H9 (cell line): ENCODE data around the gene RASGRP3. TPM values are rescaled to one million over a fixed set of nuclear protein-coding genes. Genes with fewer than 3 reads are reported as not detected.

Source experiments
- DNase-seq: peaks from one replicate; pipeline ENCODE4 v3.0.0-alpha.2; 2017
- H2AFZ ChIP-seq: one replicate; pipeline ENCODE4 v1.6.1; 2013; ENCODE audit warnings: mild to moderate bottlenecking, low read length, control low read depth, moderate library complexity
- H2AK5ac ChIP-seq: 2 replicates; pipeline ENCODE4 v1.6.1; 2013; ENCODE audit warnings: low read length, control low read depth, mixed read lengths; ENCODE audit not compliant: insufficient read length
- H2BK120ac ChIP-seq: one replicate; pipeline ENCODE4 v1.6.1; 2013; ENCODE audit warnings: low read depth, mild to moderate bottlenecking, low read length, control low read depth, inconsistent platforms; ENCODE audit not compliant: poor library complexity, severe bottlenecking
- H2BK12ac ChIP-seq: 2 replicates; pipeline ENCODE4 v1.6.1; 2013; ENCODE audit warnings: low read length, control low read depth, mixed read lengths, low read depth; ENCODE audit not compliant: insufficient read length
- H2BK15ac ChIP-seq: 2 replicates; pipeline ENCODE4 v1.6.1; 2013; ENCODE audit warnings: low read depth, low read length, control low read depth
- H2BK20ac ChIP-seq: one replicate; pipeline ENCODE4 v1.6.1; 2013; ENCODE audit warnings: low read depth, mild to moderate bottlenecking, low read length, control low read depth, inconsistent platforms; ENCODE audit not compliant: poor library complexity, severe bottlenecking
- H2BK5ac ChIP-seq: 2 replicates; pipeline ENCODE4 v1.6.1; 2013; ENCODE audit warnings: low read length, control low read depth, mixed read lengths; ENCODE audit not compliant: insufficient read length
- H3K14ac ChIP-seq: 2 replicates; pipeline ENCODE4 v1.6.1; 2013; ENCODE audit warnings: low read length, control low read depth; ENCODE audit not compliant: insufficient read depth
- H3K18ac ChIP-seq: 2 replicates; pipeline ENCODE4 v1.6.1; 2013; ENCODE audit warnings: low read depth, mild to moderate bottlenecking, mixed read lengths, low read length, control low read depth; ENCODE audit not compliant: insufficient read length
- H3K23ac ChIP-seq: 2 replicates; pipeline ENCODE4 v1.6.1; 2013; ENCODE audit warnings: low read length, control low read depth, mixed read lengths, low read depth; ENCODE audit not compliant: insufficient read length
- H3K23me2 ChIP-seq: 2 replicates; pipeline ENCODE4 v1.6.1; 2013; ENCODE audit warnings: low read depth, mild to moderate bottlenecking, mixed read lengths, low read length, control low read depth; ENCODE audit not compliant: insufficient read length, poor library complexity, severe bottlenecking
- H3K27ac ChIP-seq: 2 replicates; pipeline ENCODE4 v1.5.1; 2013; ENCODE audit warnings: low read length, control low read depth, mixed read lengths, low read depth; ENCODE audit not compliant: insufficient read length
- H3K27me3 ChIP-seq: 2 replicates; pipeline ENCODE4 v1.6.1; 2013; ENCODE audit warnings: low read length, control low read depth, inconsistent platforms; ENCODE audit not compliant: insufficient read depth
- H3K4ac ChIP-seq: 2 replicates; pipeline ENCODE4 v1.6.1; 2013; ENCODE audit warnings: low read depth, mild to moderate bottlenecking, control low read depth, inconsistent platforms, low read length, moderate library complexity
- H3K4me1 ChIP-seq: 2 replicates; pipeline ENCODE4 v1.6.1; 2013; ENCODE audit warnings: low read length, control low read depth, inconsistent platforms; ENCODE audit not compliant: insufficient read depth
- H3K4me2 ChIP-seq: 2 replicates; pipeline ENCODE4 v1.6.1; 2013; ENCODE audit warnings: low read length, control low read depth, mixed read lengths; ENCODE audit not compliant: insufficient read length, insufficient read depth
- H3K56ac ChIP-seq: 2 replicates; pipeline ENCODE4 v1.6.1; 2013; ENCODE audit warnings: low read depth, mild to moderate bottlenecking, mixed read lengths, low read length, control low read depth; ENCODE audit not compliant: insufficient read length
- H3K79me1 ChIP-seq: 2 replicates; pipeline ENCODE4 v1.6.1; 2013; ENCODE audit warnings: low read depth, mild to moderate bottlenecking, moderate library complexity, low read length, control low read depth, inconsistent platforms; ENCODE audit not compliant: insufficient read depth, poor library complexity, severe bottlenecking
- H3K79me2 ChIP-seq: 2 replicates; pipeline ENCODE4 v1.6.1; 2013; ENCODE audit warnings: low read length, control low read depth, inconsistent platforms; ENCODE audit not compliant: insufficient read depth
- H3K9ac ChIP-seq: 2 replicates; pipeline ENCODE4 v1.6.1; 2013; ENCODE audit warnings: low read length, control low read depth, mixed read lengths; ENCODE audit not compliant: insufficient read length; ENCODE audit errors: extremely low read depth
- H3K9me3 ChIP-seq: one replicate; pipeline ENCODE4 v1.6.1; 2013; ENCODE audit warnings: low read depth, low read length, inconsistent platforms; ENCODE audit not compliant: control insufficient read depth
- H3T11ph ChIP-seq: one replicate; pipeline ENCODE4 v1.6.1; 2013; ENCODE audit warnings: mild to moderate bottlenecking, low read length, control low read depth, inconsistent platforms
- H4K20me1 ChIP-seq: one replicate; pipeline ENCODE4 v1.6.1; 2013; ENCODE audit not compliant: control insufficient read depth, insufficient read length, insufficient read depth
- H4K5ac ChIP-seq: 2 replicates; pipeline ENCODE4 v1.6.1; 2013; ENCODE audit warnings: low read depth, mild to moderate bottlenecking, mixed read lengths, low read length, control low read depth; ENCODE audit not compliant: insufficient read length
- H4K8ac ChIP-seq: replicated peaks from 2 replicates; pipeline ENCODE4 v1.6.1; 2013; ENCODE audit warnings: low read length, control low read depth, mixed read lengths, low read depth; ENCODE audit not compliant: insufficient read length
- H4K91ac ChIP-seq: 2 replicates; pipeline ENCODE4 v1.6.1; 2013; ENCODE audit warnings: low read depth, mild to moderate bottlenecking, moderate library complexity, mixed read lengths, low read length, control low read depth; ENCODE audit not compliant: insufficient read length
- H3K27ac Mint-ChIP-seq, 3 experiments: 2 replicates in 2 of 3; 3 replicates in 1 of 3; pipeline ENCODE4 v1.8.0; 2020 to 2021; ENCODE audit warnings: mixed read lengths in 3 of 3, mild to moderate bottlenecking in 1 of 3, moderate library complexity in 1 of 3
- H3K27me3 Mint-ChIP-seq: 2 replicates; pipeline ENCODE4 v1.8.0; 2021; ENCODE audit warnings: low read depth, mild to moderate bottlenecking, moderate library complexity, mixed read lengths
- H3K36me3 Mint-ChIP-seq, 3 experiments: 2 replicates in 2 of 3; 3 replicates in 1 of 3; pipeline ENCODE4 v1.8.0; 2020 to 2021; ENCODE audit warnings: low read depth in 3 of 3, mixed read lengths in 3 of 3; ENCODE audit not compliant: insufficient read depth in 1 of 3
- H3K4me1 Mint-ChIP-seq, 2 experiments: 2 replicates each; pipeline ENCODE4 v1.8.0; 2020; ENCODE audit warnings: mixed read lengths in 2 of 2
- H3K4me3 Mint-ChIP-seq, 2 experiments: 2 replicates in 1 of 2; 3 replicates in 1 of 2; pipeline ENCODE4 v1.8.0; 2020 to 2021; ENCODE audit warnings: mild to moderate bottlenecking in 2 of 2, mixed read lengths in 2 of 2, moderate library complexity in 1 of 2
- H3K9me3 Mint-ChIP-seq, 2 experiments: 2 replicates in 1 of 2; 3 replicates in 1 of 2; pipeline ENCODE4 v1.8.0; 2020; ENCODE audit warnings: mild to moderate bottlenecking in 2 of 2, mixed read lengths in 2 of 2, moderate library complexity in 1 of 2
- CTCF ChIP-seq: fragments of 200-600 bp; sonication (generic); conservative IDR thresholded peaks from 3 replicates; pipeline ENCODE4 v1.8.0; 2021; ENCODE audit warnings: antibody characterized with exemption, mild to moderate bottlenecking
- WGBS: extraction: QIAGEN DNeasy Blood & Tissue Kit; methylation state at CpG from one replicate; pipeline ENCODE4 v1.1.7; 2013; ENCODE audit warnings: missing lambda C conversion rate, low lambda C conversion rate, mixed read lengths; ENCODE audit not compliant: insufficient read length; ENCODE audit errors: extremely low coverage; 5-methylcytosine and 5-hydroxymethylcytosine counted together
- total RNA-seq: library from RNA; stranded (reverse); gene quantifications from 2 replicates; pipeline ENCODE4 v1.2.1, GENCODE V29; 2021

The RASGRP3 gene
- total RNA-seq, 1 experiment from 2014 or later = not detected

GRCh38 chr2:33516456-33516995, 40.1 kb downstream of the RASGRP3 start:
- no peak overlapping the region for H4K8ac ChIP-seq
- no CpG with 5 or more reads among the region's 2 CpGs for WGBS
- no peaks in the 10 kb centered on the region for H3K27me3 Mint-ChIP-seq
- no peaks in the 10 kb centered on the region for H3K9me3 Mint-ChIP-seq
- H3K79me2 ChIP-seq = no peaks in the 10 kb centered on the region
- no peak for TF ChIP-seq CTCF
- no peak for DNase-seq
- H3K4ac ChIP-seq = no peak overlapping the region
- H2BK20ac ChIP-seq = no peak overlapping the region
- H3K56ac ChIP-seq = no peak overlapping the region
- H3K4me1 ChIP-seq = no peaks in the 10 kb centered on the region
- no peaks in the 10 kb centered on the region for H4K20me1 ChIP-seq
- no peak overlapping the region for H3K9ac ChIP-seq
- no peak overlapping the region for H3K27ac Mint-ChIP-seq
- no peak overlapping the region for H3K4me3 Mint-ChIP-seq
- H3K27ac ChIP-seq = no peak overlapping the region
- no peak overlapping the region for H2BK15ac ChIP-seq
- H3K79me1 ChIP-seq = no peaks in the 10 kb centered on the region
- H3K23ac ChIP-seq = no peak overlapping the region
- H3K9me3 ChIP-seq = no peaks in the 10 kb centered on the region
- H3K4me2 ChIP-seq = no peak overlapping the region
- no peak overlapping the region for H4K91ac ChIP-seq
- no peak overlapping the region for H2AFZ ChIP-seq
- H3K36me3 Mint-ChIP-seq = no peaks in the 10 kb centered on the region
- H3K4me1 Mint-ChIP-seq = peaks cover 7% of the 10 kb centered on the region in 2 experiments; a peak in 3 of 4 replicates
- H4K5ac ChIP-seq = no peak overlapping the region
- no peak overlapping the region for H3K14ac ChIP-seq
- no peak overlapping the region for H3T11ph ChIP-seq
- no peaks in the 10 kb centered on the region for H3K23me2 ChIP-seq
- H2BK120ac ChIP-seq = no peak overlapping the region
- no peak overlapping the region for H2AK5ac ChIP-seq
- no peak overlapping the region for H2BK12ac ChIP-seq
- no peaks in the 10 kb centered on the region for H3K27me3 ChIP-seq
- no peak overlapping the region for H2BK5ac ChIP-seq
- H3K18ac ChIP-seq = no peak overlapping the region
